H1 (cell line): Measurements from ENCODE around the gene CAPN10. TPM values are rescaled to one million over a fixed set of nuclear protein-coding genes. Genes with fewer than 3 reads are reported as not detected.

Experiments used
- CTCF ChIA-PET: fragments of 300-600 bp; sonication (Branson Sonifier 250); formaldehyde crosslinking; loops from one replicate; lab custom pipeline; 2021; ENCODE audit not compliant: partially characterized antibody; lab: Charles Lee
- POLR2A ChIA-PET: fragments of 300-600 bp; sonication (Branson Sonifier 250); formaldehyde crosslinking; loops from one replicate; lab custom pipeline; 2021; ENCODE audit warnings: inconsistent platforms; ENCODE audit not compliant: partially characterized antibody; lab: Charles Lee
- DNase-seq, 2 experiments: peaks; one replicate each; pipeline versions ENCODE4 v3.0.0 to v3.0.0-alpha.2; 2010 to 2022; ENCODE audit warnings: low spot score in 2 of 2, low read depth in 1 of 2, mixed read lengths in 1 of 2
- FAIRE-seq: peaks from 2 replicates; lab custom pipeline; 2011; peaks lifted over from hg19 to GRCh38; lab: Jason Lieb, UNC
- H2AFZ ChIP-seq: 2 replicates; pipeline ENCODE4 v1.8.1; 2012; ENCODE audit warnings: low read length, inconsistent platforms
- H2AK5ac ChIP-seq: 2 replicates; pipeline ENCODE4 v1.6.1; 2013; ENCODE audit warnings: low read depth, low read length
- H2BK120ac ChIP-seq: replicated peaks from 2 replicates; pipeline ENCODE3; 2013; ENCODE audit warnings: low read depth, low read length, inconsistent platforms
- H2BK12ac ChIP-seq: 2 replicates; pipeline ENCODE4 v1.6.1; 2013; ENCODE audit warnings: low read depth, low read length
- H2BK15ac ChIP-seq: 2 replicates; pipeline ENCODE4 v1.6.1; 2013; ENCODE audit warnings: low read length
- H2BK20ac ChIP-seq: 2 replicates; pipeline ENCODE4 v1.6.1; 2013; ENCODE audit warnings: low read length
- H2BK5ac ChIP-seq: 2 replicates; pipeline ENCODE4 v1.6.1; 2013; ENCODE audit warnings: low read depth, low read length
- H3K14ac ChIP-seq: 2 replicates; pipeline ENCODE4 v1.6.1; 2013; ENCODE audit warnings: inconsistent platforms; ENCODE audit not compliant: insufficient read length
- H3K18ac ChIP-seq: 2 replicates; pipeline ENCODE4 v1.6.1; 2013; ENCODE audit warnings: low read length; ENCODE audit errors: extremely low read depth
- H3K23ac ChIP-seq: 2 replicates; pipeline ENCODE4 v1.6.1; 2013; ENCODE audit warnings: inconsistent platforms; ENCODE audit not compliant: insufficient read length
- H3K23me2 ChIP-seq: 2 replicates; pipeline ENCODE4 v1.6.1; 2013; ENCODE audit warnings: low read depth, low read length
- H3K27ac ChIP-seq: 2 replicates; pipeline ENCODE4 v1.6.1; 2011; ENCODE audit warnings: low read depth, low read length, inconsistent platforms
- H3K27me3 ChIP-seq, 4 experiments: replicated peaks in 1 of 4; 1 replicate in 1 of 4; 2 replicates in 3 of 4; pipeline versions ENCODE4 v1.6.1 to v1.8.1; 2011 to 2013; ENCODE audit warnings: low read length in 3 of 4, mild to moderate bottlenecking in 3 of 4, inconsistent platforms in 2 of 4, mixed read lengths in 2 of 4, moderate library complexity in 1 of 4; ENCODE audit not compliant: control insufficient read depth in 3 of 4, insufficient read depth in 3 of 4; ENCODE audit errors: extremely low read depth in 1 of 4
- H3K36me3 ChIP-seq, 4 experiments: 2 replicates each; pipeline versions ENCODE4 v1.6.1 to v1.8.1; 2011 to 2013; ENCODE audit warnings: mild to moderate bottlenecking in 4 of 4, low read length in 3 of 4, moderate library complexity in 2 of 4, control low read depth in 1 of 4, inconsistent platforms in 1 of 4; ENCODE audit not compliant: insufficient read depth in 4 of 4, control insufficient read depth in 2 of 4
- H3K4ac ChIP-seq: replicated peaks from 2 replicates; pipeline ENCODE3; 2013; ENCODE audit warnings: low read length, low read depth, mixed read lengths, inconsistent platforms; ENCODE audit not compliant: insufficient read length
- H3K4me1 ChIP-seq, 4 experiments: replicated peaks in 1 of 4; 1 replicate in 1 of 4; 2 replicates in 3 of 4; pipeline versions ENCODE4 v1.6.1 to v1.8.1; 2011 to 2013; ENCODE audit warnings: low read length in 3 of 4, inconsistent platforms in 2 of 4, mixed read lengths in 1 of 4; ENCODE audit not compliant: insufficient read depth in 4 of 4, control insufficient read depth in 3 of 4
- H3K4me2 ChIP-seq, 2 experiments: 2 replicates each; pipeline versions ENCODE4 v1.6.1 to v1.8.1; 2011 to 2013; ENCODE audit warnings: low read depth in 2 of 2, low read length in 2 of 2, control low read depth in 1 of 2, inconsistent platforms in 1 of 2, mild to moderate bottlenecking in 1 of 2; ENCODE audit not compliant: insufficient read depth in 1 of 2
- H3K4me3 ChIP-seq, 4 experiments: fragments of 200-600, 300-600 bp in 1 of 4; sonication (generic), shearing (Covaris generic), sonication (Bioruptor Twin) in 1 of 4; 2 replicates each; pipeline versions ENCODE4 v1.5.1 to v1.8.1; 2011 to 2016; ENCODE audit warnings: low read length in 4 of 4, low read depth in 3 of 4, control low read depth in 2 of 4, inconsistent platforms in 2 of 4, mild to moderate bottlenecking in 2 of 4, mixed read lengths in 1 of 4, moderate library complexity in 1 of 4; ENCODE audit not compliant: insufficient read depth in 2 of 4; ENCODE audit errors: extremely low read depth in 1 of 4
- H3K56ac ChIP-seq: replicated peaks from 2 replicates; pipeline ENCODE3; 2013; ENCODE audit warnings: low read depth, mild to moderate bottlenecking, mixed read lengths, low read length, inconsistent platforms; ENCODE audit not compliant: insufficient read length
- H3K79me1 ChIP-seq: 2 replicates; pipeline ENCODE4 v1.6.1; 2013; ENCODE audit warnings: low read depth, low read length, control low read depth
- H3K79me2 ChIP-seq, 2 experiments: 2 replicates each; pipeline versions ENCODE4 v1.6.1 to v1.8.1; 2012 to 2013; ENCODE audit warnings: low read length in 2 of 2, mild to moderate bottlenecking in 2 of 2, inconsistent platforms in 1 of 2; ENCODE audit not compliant: insufficient read depth in 2 of 2, control insufficient read depth in 1 of 2
- H3K9ac ChIP-seq, 4 experiments: replicated peaks in 1 of 4; 1 replicate in 1 of 4; 2 replicates in 3 of 4; pipeline versions ENCODE4 v1.6.1 to v1.8.1; 2011 to 2013; ENCODE audit warnings: low read depth in 3 of 4, low read length in 3 of 4, control low read depth in 2 of 4, mild to moderate bottlenecking in 2 of 4, moderate library complexity in 2 of 4, inconsistent platforms in 1 of 4; ENCODE audit errors: extremely low read depth in 1 of 4
- H3K9me3 ChIP-seq, 2 experiments: 2 replicates each; pipeline versions ENCODE4 v1.6.1 to v1.8.1; 2012 to 2013; ENCODE audit warnings: mild to moderate bottlenecking in 2 of 2, moderate library complexity in 2 of 2, control low read depth in 1 of 2, inconsistent platforms in 1 of 2, low read depth in 1 of 2, low read length in 1 of 2, mixed read lengths in 1 of 2; ENCODE audit not compliant: insufficient read depth in 2 of 2
- H4K20me1 ChIP-seq, 2 experiments: replicated peaks in 1 of 2; 2 replicates each; pipeline versions ENCODE3 to v1.8.1; 2011 to 2013; ENCODE audit warnings: inconsistent platforms in 2 of 2, low read length in 2 of 2, mild to moderate bottlenecking in 1 of 2; ENCODE audit not compliant: insufficient read depth in 2 of 2, control insufficient read depth in 1 of 2
- H4K5ac ChIP-seq: 2 replicates; pipeline ENCODE4 v1.6.1; 2013; ENCODE audit warnings: low read length, low read depth, mixed read lengths, inconsistent platforms; ENCODE audit not compliant: insufficient read length
- H4K8ac ChIP-seq: 2 replicates; pipeline ENCODE4 v1.8.0; 2013; ENCODE audit warnings: mild to moderate bottlenecking, moderate library complexity, low read length, inconsistent platforms; ENCODE audit not compliant: insufficient read depth; ENCODE audit errors: extremely low read depth
- H4K91ac ChIP-seq: replicated peaks from 2 replicates; pipeline ENCODE3; 2013; ENCODE audit warnings: low read length, mixed read lengths, inconsistent platforms; ENCODE audit not compliant: insufficient read length
- ATF2 ChIP-seq: IDR thresholded peaks from 2 replicates; pipeline ENCODE4 v1.6.1; 2012; ENCODE audit warnings: low read length, inconsistent platforms
- BACH1 ChIP-seq: IDR thresholded peaks from 2 replicates; pipeline ENCODE4 v1.6.1; 2012; ENCODE audit warnings: low read length, improper control_type of control experiment
- BCL11A ChIP-seq, 2 experiments: IDR thresholded peaks; one replicate each; pipeline ENCODE4 v1.6.1; 2011; ENCODE audit warnings: low read depth in 2 of 2, low read length in 2 of 2, mild to moderate bottlenecking in 2 of 2
- CBX5 ChIP-seq: fragments of 300-800, 300-1000 bp; sonication (generic); IDR thresholded peaks from 2 replicates; pipeline ENCODE4 v1.7.1; 2016; ENCODE audit warnings: antibody characterized with exemption, low read length, low read depth
- CEBPB ChIP-seq: IDR thresholded peaks from 2 replicates; pipeline ENCODE4 v1.6.1; 2012; ENCODE audit warnings: low read depth, low read length
- JUN ChIP-seq: IDR thresholded peaks from 2 replicates; pipeline ENCODE4 v1.6.1; 2011; ENCODE audit warnings: low read depth, mild to moderate bottlenecking, improper control_type of control experiment, low read length
- MAX ChIP-seq: IDR thresholded peaks from 2 replicates; pipeline ENCODE4 v1.6.1; 2012; ENCODE audit warnings: inconsistent platforms
- NRF1 ChIP-seq: IDR thresholded peaks from 2 replicates; pipeline ENCODE4 v1.6.1; 2011; ENCODE audit warnings: mild to moderate bottlenecking, low read depth, low read length, improper control_type of control experiment
- PHF8 ChIP-seq: fragments of 200-600 bp; sonication (generic); conservative IDR thresholded peaks from 2 replicates; pipeline ENCODE4 v1.7.1; 2012; ENCODE audit warnings: low read depth, mild to moderate bottlenecking, inconsistent platforms, low read length, moderate library complexity
- RFX5 ChIP-seq: IDR thresholded peaks from 2 replicates; pipeline ENCODE4 v1.6.1; 2011; ENCODE audit warnings: low read depth, low read length, improper control_type of control experiment, borderline replicate concordance
- TCF12 ChIP-seq: IDR thresholded peaks from 2 replicates; pipeline ENCODE4 v1.6.1; 2011; ENCODE audit warnings: low read depth, mild to moderate bottlenecking, low read length
- WGBS, 2 experiments: shearing (Covaris generic) in 1 of 2; methylation state at CpG; one replicate each; pipeline versions ENCODE4 v1.1.6 to v1.1.7; 2013 to 2015; ENCODE audit warnings: low lambda C conversion rate in 2 of 2, mixed read lengths in 2 of 2, inconsistent platforms in 1 of 2, low coverage in 1 of 2, missing lambda C conversion rate in 1 of 2; ENCODE audit not compliant: insufficient replicate concordance in 2 of 2, insufficient coverage in 1 of 2, insufficient read length in 1 of 2; ENCODE audit errors: extremely low coverage in 1 of 2, missing lambda C conversion rate in 1 of 2; 5-methylcytosine and 5-hydroxymethylcytosine counted together
- polyA plus RNA-seq, 7 experiments: library from polyadenylated mRNA; depleted of rRNA in 3 of 7; stranded (reverse) in 5 of 7; unstranded in 2 of 7; fragments of >200 nt in 5 of 7; fragments of 200-250 nt in 2 of 7; gene quantifications; 1 replicate in 5 of 7; 2 replicates in 1 of 7; 4 replicates in 1 of 7; pipeline versions ENCODE4 v1.2.1 to v1.2.3, GENCODE V29; 2011 to 2013; ENCODE audit warnings: missing spikeins in 2 of 7, mixed read lengths in 2 of 7
- total RNA-seq: library from RNA; stranded (reverse); fragmentation: NEBNext Ultra II Directional; extraction: Animal tissue kit (Norgen Biotek cat#: 25700); gene quantifications from 2 replicates; pipeline ENCODE4 v1.2.1, GENCODE V29; 2021

CAPN10 gene
- total and polyA plus RNA-seq, 2 of the 8 experiments (the other 6 are each of a cell fraction or from before 2014, with no cell fraction given): 30.7 to 39.8 TPM

GRCh38 chr2:240603081-240603835 lies 16.7 kb downstream of the CAPN10 start:
- H4K5ac ChIP-seq: no peak overlapping the region
- no peak overlapping the region for H3K4me3 ChIP-seq
- no peak overlapping the region for H2AFZ ChIP-seq
- H3K9ac ChIP-seq: no peak overlapping the region
- H3K79me1 ChIP-seq: no peaks in the 10 kb centered on the region
- no peak overlapping the region for H4K91ac ChIP-seq
- no peak for DNase-seq
- H2AK5ac ChIP-seq: no peak overlapping the region
- ChIA-PET POLR2A (interaction anchor here (1.0 to 1.5 kb wide), 3 partner anchors 13 to 31 kb away, joined by 3 to 5 read pairs (median 4); no protein-coding TSS in a partner anchor), CTCF (interaction anchor here (0.6 to 3.2 kb wide), 7 partner anchors 8 to 131 kb away, joined by 3 to 17 read pairs (median 4); partner anchors contain the start of gene CAPN10)
- no peak overlapping the region for H2BK120ac ChIP-seq
- H3K27me3 ChIP-seq: 0 out of 7 replicates have a peak, but pooled peaks cover 0 to 2% (median 0%) of the 10 kb centered on the region in 4 experiments
- H2BK12ac ChIP-seq: no peak overlapping the region
- no peak overlapping the region for H3K18ac ChIP-seq
- no peak overlapping the region for H2BK5ac ChIP-seq
- no peak overlapping the region for H2BK20ac ChIP-seq
- H3K9me3 ChIP-seq: no peaks in the 10 kb centered on the region
- H4K20me1 ChIP-seq: peaks cover 0 to 4% of the 10 kb centered on the region in 2 experiments
- H4K8ac ChIP-seq: no peak overlapping the region; the same call in none of the 2 replicates
- no peak overlapping the region for H2BK15ac ChIP-seq
- no peak for FAIRE-seq
- no peak overlapping the region for H3K27ac ChIP-seq
- no peak overlapping the region for H3K56ac ChIP-seq
- no peaks in the 10 kb centered on the region for H3K4me1 ChIP-seq
- H3K23me2 ChIP-seq: no peaks in the 10 kb centered on the region
- H3K14ac ChIP-seq: no peak overlapping the region
- WGBS, 2 experiments: 91% methylated on average over 21 of the region's 22 CpGs; no CpG with 5 or more reads in 1 of the 2 experiments
- peaks cover 0 to under 1% (median 0%) of the 10 kb centered on the region in 4 experiments; a peak in 3 of 8 replicates for H3K36me3 ChIP-seq
- no peaks in the 10 kb centered on the region for H3K79me2 ChIP-seq
- no peak overlapping the region for H3K4ac ChIP-seq
- H3K23ac ChIP-seq: no peak overlapping the region
- no peak overlapping the region for H3K4me2 ChIP-seq
- TF ChIP-seq ATF2 (no peak), CBX5 (no peak), BCL11A (IDR thresholded peaks at IDR 0.05; ENCODE audit: low read depth in 2 of 2, low read length in 2 of 2) (no peak), BACH1 (no peak), PHF8 (no peak), CEBPB (no peak), JUN (no peak), RFX5 (no peak), TCF12 (no peak), MAX (no peak), NRF1 (no peak)
